Endometrial microvascular endothelial cells (primary cell): Measurements from ENCODE around the gene ARHGEF7. TPM values are rescaled to one million over a fixed set of nuclear protein-coding genes. Genes with fewer than 3 reads are reported as not detected.
"Not testable (repeated sequence)": the region's sequence is repeated elsewhere in the genome, so short reads cannot be mapped to it uniquely, and the experiment has no call there.

Experiments used
- in situ Hi-C: cut with HindIII; loops from 2 replicates; pipeline ENCODE4 v1.10.0; 2017; ENCODE audit warnings: low sequenced_read_pairs, low pct_unique_long_range_greater_than_20kb; ENCODE audit errors: inconsistent ontology term
- total RNA-seq: library from RNA; depleted of rRNA; stranded (reverse); fragments of >200 nt; gene quantifications from one replicate; pipeline ENCODE4 v1.2.3, GENCODE V29; 2015; ENCODE audit errors: inconsistent ontology term

The ARHGEF7 gene
- 65.7 TPM for total RNA-seq

GRCh38 chr13:111115061-111115964, at the start of gene ARHGEF7:
Gene ARHGEF7 (plus strand): TSS chr13:111115310. CDS start chr13:111115527, 217 bp downstream.
- in situ Hi-C loops = no loop called here

GRCh38 chr13:111065698-111066097, 49.4 kb upstream of the ARHGEF7 start:
- in situ Hi-C loops = no loop called here

- in situ Hi-C loops = no loop called here
These were observed 48.6 kb upstream of the ARHGEF7 start for GRCh38 chr13:111066544-111066943.

GRCh38 chr13:111068009-111068350, 47.1 kb upstream of the ARHGEF7 start:
- in situ Hi-C loops = no loop called here

- in situ Hi-C loops = not testable (repeated sequence)
These were observed 44.0 kb upstream of the ARHGEF7 start for GRCh38 chr13:111071120-111071519.

- in situ Hi-C loops = not testable (repeated sequence)
These were observed 43.6 kb upstream of the ARHGEF7 start for GRCh38 chr13:111071526-111071925.

GRCh38 chr13:111074826-111075225, 40.3 kb upstream of the ARHGEF7 start:
- in situ Hi-C loops = no loop called here

- in situ Hi-C loops = no loop called here
These were observed 38.7 kb upstream of the ARHGEF7 start for GRCh38 chr13:111076155-111077013.

GRCh38 chr13:111079375-111079774, 35.7 kb upstream of the ARHGEF7 start:
- in situ Hi-C loops = no loop called here

GRCh38 chr13:111080642-111081041, 34.5 kb upstream of the ARHGEF7 start:
- in situ Hi-C loops = no loop called here

GRCh38 chr13:111082240-111082639, 32.9 kb upstream of the ARHGEF7 start:
- in situ Hi-C loops = no loop called here

- in situ Hi-C loops = not testable (repeated sequence)
These were observed 32.3 kb upstream of the ARHGEF7 start for GRCh38 chr13:111082769-111083168.

GRCh38 chr13:111083693-111084092, 31.4 kb upstream of the ARHGEF7 start:
- in situ Hi-C loops = not testable (repeated sequence)

- in situ Hi-C loops = no loop called here
These were observed 24.9 kb upstream of the ARHGEF7 start for GRCh38 chr13:111090169-111090568.

GRCh38 chr13:111092685-111093084, 22.4 kb upstream of the ARHGEF7 start:
- in situ Hi-C loops = no loop called here

- in situ Hi-C loops = no loop called here
These were observed 22.0 kb upstream of the ARHGEF7 start for GRCh38 chr13:111093136-111093535.

- in situ Hi-C loops = no loop called here
These were observed 21.5 kb upstream of the ARHGEF7 start for GRCh38 chr13:111093634-111094033.

GRCh38 chr13:111095031-111095840, 19.9 kb upstream of the ARHGEF7 start:
- in situ Hi-C loops = no loop called here

- in situ Hi-C loops = no loop called here
These were observed 19.1 kb upstream of the ARHGEF7 start for GRCh38 chr13:111095911-111096501.
